Stimulated activated naive B cell treated with anti-CD40 and anti-IgM and Interleukin-4, amounts not matched to agents 10 μg/mL and 1 μg/mL and 100 μg/mL, for 72 hours (primary cell): ENCODE data around the gene GAGE12J.
"Not testable (repeated sequence)": the region's sequence is repeated elsewhere in the genome, so short reads cannot be mapped to it uniquely, and the experiment has no call there.

ENCODE experiments used
- ATAC-seq, 2 donors: fragments of 150-1000 bp; cut with Tn5 transposase; replicated peaks; 2 replicates each; pipeline ENCODE4 v1.10.0; 2021; ENCODE audit warnings: moderate library complexity in 1 of 2
- DNase-seq: peaks from one replicate; pipeline ENCODE4 v3.0.0; 2021
- H3K27ac Mint-ChIP-seq: one replicate; pipeline ENCODE4 v1.8.0; 2022; ENCODE audit warnings: mild to moderate bottlenecking, mixed read lengths
- H3K27me3 Mint-ChIP-seq, 2 donors: one replicate each; pipeline ENCODE4 v1.8.0; 2022; ENCODE audit warnings: mixed read lengths in 2 of 2
- H3K36me3 Mint-ChIP-seq, 2 donors: one replicate each; pipeline ENCODE4 v1.8.0; 2022; ENCODE audit warnings: mixed read lengths in 2 of 2, mild to moderate bottlenecking in 1 of 2
- H3K4me1 Mint-ChIP-seq, 2 donors: one replicate each; pipeline ENCODE4 v1.8.0; 2022; ENCODE audit warnings: mixed read lengths in 2 of 2, mild to moderate bottlenecking in 1 of 2
- H3K4me3 Mint-ChIP-seq, 2 donors: one replicate each; pipeline ENCODE4 v1.8.0; 2022; ENCODE audit warnings: mild to moderate bottlenecking in 2 of 2, mixed read lengths in 2 of 2, moderate library complexity in 1 of 2
- H3K9me3 Mint-ChIP-seq, 2 donors: one replicate each; pipeline ENCODE4 v1.8.0; 2022; ENCODE audit warnings: mixed read lengths in 2 of 2, mild to moderate bottlenecking in 1 of 2

Gene GAGE12J

GRCh38 chrX:49321737-49322136 lies at the start of gene GAGE12J:
TSS of gene GAGE12J (plus strand) at chrX:49322037. CDS start at chrX:49323194, 1,157 bp downstream.
- not testable (repeated sequence) for DNase-seq, H3K9me3 Mint-ChIP-seq, H3K4me3 Mint-ChIP-seq, H3K36me3 Mint-ChIP-seq, H3K27ac Mint-ChIP-seq, ATAC-seq, H3K4me1 Mint-ChIP-seq, H3K27me3 Mint-ChIP-seq

DNA sequence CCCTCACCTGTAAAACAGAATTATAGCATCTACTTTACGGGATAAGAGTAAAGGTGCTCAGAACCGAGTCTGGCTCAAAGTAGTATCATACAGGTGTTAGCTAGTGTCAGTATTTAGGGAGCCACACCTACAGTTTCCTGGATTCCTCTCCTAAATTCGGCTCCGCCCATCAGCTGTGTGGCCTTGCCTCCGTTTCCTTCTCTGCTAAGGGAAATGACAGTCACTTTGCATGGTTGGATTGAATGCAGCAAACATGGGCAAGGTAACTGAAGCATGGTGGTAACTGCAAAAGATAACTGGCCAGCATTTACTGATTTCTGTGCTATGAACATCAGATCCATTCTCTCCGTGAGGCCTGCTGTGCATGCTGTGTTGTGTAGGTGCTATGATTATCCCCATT lies 49.4 kb upstream of the GAGE12J start:
- DNase-seq (no peak), ATAC-seq (no peak)
- Mint-ChIP-seq H3K9me3 (no peaks in the 10 kb centered on the region), H3K27ac (peak overlapping the region; percentile 42), H3K4me1 (peaks cover 21 to 46% of the 10 kb centered on the region in 2 donors), H3K27me3 (no peaks in the 10 kb centered on the region), H3K4me3 (no peak overlapping the region), H3K36me3 (peaks cover 15 to 16% of the 10 kb centered on the region in 2 donors)

DNA sequence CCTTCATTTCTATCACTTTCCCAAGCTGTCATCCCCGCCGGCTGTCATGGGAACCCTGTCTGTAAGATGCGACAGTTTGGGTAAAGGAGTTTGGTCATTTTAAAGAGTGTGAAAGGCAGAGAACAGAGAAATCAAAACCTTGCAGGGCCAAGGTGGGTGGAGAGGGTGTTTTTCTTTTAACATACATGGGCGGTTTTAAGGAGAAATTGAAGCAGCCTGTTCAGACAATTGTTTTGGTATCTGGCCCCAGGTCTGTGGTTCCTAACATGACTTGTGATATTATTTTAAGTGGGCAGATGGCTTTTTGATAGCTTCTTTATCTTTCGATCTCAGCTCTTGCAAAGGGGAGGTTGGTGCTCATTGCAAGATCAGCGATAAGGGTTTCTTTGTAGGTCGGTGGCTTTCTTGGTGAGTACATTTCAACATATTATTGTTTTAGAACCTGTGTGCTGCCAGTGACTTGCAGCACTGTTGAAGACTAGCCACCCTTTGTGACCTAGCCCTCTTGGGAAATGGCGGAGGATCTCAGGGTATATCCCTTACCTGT lies 48.6 kb upstream of the GAGE12J start:
- DNase-seq = no peak
- Mint-ChIP-seq H3K27ac (no peak overlapping the region), H3K9me3 (no peaks in the 10 kb centered on the region)

GRCh38 chrX:49276207-49276606 lies 45.6 kb upstream of the GAGE12J start:
- Mint-ChIP-seq H3K27me3 (no peaks in the 10 kb centered on the region), H3K36me3 (peaks cover 10 to 12% of the 10 kb centered on the region in 2 donors), H3K4me3 (no peak overlapping the region), H3K9me3 (no peaks in the 10 kb centered on the region), H3K4me1 (peaks cover 12 to 38% of the 10 kb centered on the region in 2 donors), H3K27ac (no peak overlapping the region)
- no peak for DNase-seq
- ATAC-seq = no peak

More for the DNA sequence above, 48.6 kb upstream of the GAGE12J start:
- no peaks in the 10 kb centered on the region for H3K27me3 Mint-ChIP-seq
- peaks cover 15 to 16% of the 10 kb centered on the region in 2 donors for H3K36me3 Mint-ChIP-seq
- no peak for ATAC-seq
- peaks cover 15 to 46% of the 10 kb centered on the region in 2 donors for H3K4me1 Mint-ChIP-seq
- peak overlapping the region in 1 of 2 donors; percentile 22 for H3K4me3 Mint-ChIP-seq

DNA sequence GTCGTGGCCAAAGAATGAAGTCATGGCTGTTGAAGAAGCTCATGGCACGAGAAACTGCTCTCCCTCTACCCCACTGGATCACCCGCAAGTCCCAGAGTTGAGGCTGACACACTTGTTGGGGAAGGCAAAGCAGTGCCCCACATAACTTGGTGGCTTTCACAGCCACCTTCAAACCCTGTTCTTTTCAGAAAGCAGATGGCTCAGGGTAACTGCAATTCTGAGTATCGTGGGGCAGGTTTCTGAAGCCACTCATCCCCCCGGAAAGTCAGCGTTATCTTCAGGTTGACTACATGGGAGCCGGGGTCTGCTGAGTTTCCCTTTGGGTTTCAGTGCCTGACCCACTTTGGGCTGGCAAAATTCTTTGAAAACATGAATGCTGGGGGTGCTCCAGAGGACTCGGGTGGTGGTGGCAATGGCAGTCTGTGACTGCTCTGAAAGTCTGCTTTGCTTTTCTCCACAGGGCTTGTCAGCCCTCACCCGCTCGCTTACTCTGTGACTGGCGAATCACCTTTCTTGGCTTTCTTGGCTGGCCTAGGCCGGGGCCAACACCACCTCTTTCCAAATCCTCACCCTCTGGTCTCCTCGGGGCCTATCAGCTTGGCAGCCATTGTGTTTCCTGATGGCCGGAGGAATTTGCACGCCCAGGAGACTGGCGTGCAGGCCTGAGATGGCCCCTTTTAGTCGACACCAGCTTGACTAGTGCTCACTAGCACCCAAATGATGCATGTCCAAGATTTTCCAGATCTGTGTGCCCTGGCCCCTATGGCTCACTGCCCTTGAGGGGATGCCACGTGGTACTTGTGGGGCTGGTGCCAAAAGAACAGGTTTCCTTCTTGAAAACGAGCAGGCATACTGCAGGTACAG lies 44.9 kb upstream of the GAGE12J start:
- H3K4me1 Mint-ChIP-seq = peaks cover 10 to 34% of the 10 kb centered on the region in 2 donors
- H3K36me3 Mint-ChIP-seq = peaks cover 7 to 11% of the 10 kb centered on the region in 2 donors
- ATAC-seq (no peak), DNase-seq (no peak)
- no peak overlapping the region for H3K4me3 Mint-ChIP-seq
- H3K27me3 Mint-ChIP-seq = no peaks in the 10 kb centered on the region
- no peaks in the 10 kb centered on the region for H3K9me3 Mint-ChIP-seq
- H3K27ac Mint-ChIP-seq = no peak overlapping the region

GRCh38 chrX:49277535-49277830 lies 44.4 kb upstream of the GAGE12J start:
- H3K36me3 Mint-ChIP-seq = peaks cover 11 to 13% of the 10 kb centered on the region in 2 donors
- peaks cover 9 to 36% of the 10 kb centered on the region in 2 donors for H3K4me1 Mint-ChIP-seq
- H3K9me3 Mint-ChIP-seq = no peaks in the 10 kb centered on the region
- no peak overlapping the region for H3K27ac Mint-ChIP-seq
- DNase-seq (no peak), ATAC-seq (no peak)
- no peak overlapping the region for H3K4me3 Mint-ChIP-seq
- H3K27me3 Mint-ChIP-seq = peaks cover 0 to 1% of the 10 kb centered on the region in 2 donors

- DNase-seq (no peak), ATAC-seq (no peak)
- H3K27me3 Mint-ChIP-seq = peaks cover 0 to 6% of the 10 kb centered on the region in 2 donors
- H3K4me3 Mint-ChIP-seq = no peak overlapping the region
- peak overlapping the region; percentile 4 for H3K27ac Mint-ChIP-seq
- no peaks in the 10 kb centered on the region for H3K9me3 Mint-ChIP-seq
- H3K4me1 Mint-ChIP-seq = peaks cover 5 to 33% of the 10 kb centered on the region in 2 donors
- peaks cover 11 to 15% of the 10 kb centered on the region in 2 donors for H3K36me3 Mint-ChIP-seq
Measured at GRCh38 chrX:49278081-49278480, 43.8 kb upstream of the GAGE12J start.

GRCh38 chrX:49282647-49283011 lies 39.2 kb upstream of the GAGE12J start:
- H3K36me3 Mint-ChIP-seq = peaks cover 2 to 8% of the 10 kb centered on the region in 2 donors
- no peak for DNase-seq
- H3K9me3 Mint-ChIP-seq = no peaks in the 10 kb centered on the region
- H3K27me3 Mint-ChIP-seq = peaks cover 0 to 6% of the 10 kb centered on the region in 2 donors
- no peak overlapping the region for H3K27ac Mint-ChIP-seq
- peaks cover 0 to 10% of the 10 kb centered on the region in 2 donors for H3K4me1 Mint-ChIP-seq
- no peak overlapping the region for H3K4me3 Mint-ChIP-seq
- ATAC-seq = no peak

DNA sequence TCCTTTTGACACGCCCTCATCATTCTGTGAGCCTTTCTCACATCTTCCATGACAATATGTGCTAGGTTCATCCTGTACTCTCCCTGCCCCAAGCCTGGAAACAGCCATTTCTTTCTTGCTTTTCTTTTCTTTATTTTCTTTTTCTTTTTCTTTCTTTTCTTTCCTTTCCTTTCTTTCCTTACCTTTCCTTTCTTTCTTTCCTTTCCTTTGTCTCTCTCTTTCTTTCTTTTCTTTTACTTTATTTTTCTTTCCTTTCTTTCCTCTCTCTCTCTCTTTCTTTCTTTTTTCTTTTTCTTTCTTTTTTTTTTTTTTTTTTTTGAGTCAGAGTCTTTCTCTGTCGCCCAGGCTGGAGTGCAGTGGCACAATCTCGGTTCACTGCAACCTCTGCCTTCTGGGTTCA lies 37.6 kb upstream of the GAGE12J start:
- Mint-ChIP-seq H3K36me3 (peaks cover 2 to 8% of the 10 kb centered on the region in 2 donors), H3K9me3 (no peaks in the 10 kb centered on the region), H3K4me3 (no peak overlapping the region), H3K27me3 (peaks cover 0 to 6% of the 10 kb centered on the region in 2 donors), H3K4me1 (peaks cover 0 to 10% of the 10 kb centered on the region in 2 donors), H3K27ac (no peak overlapping the region)
- DNase-seq (no peak), ATAC-seq (no peak)

DNA sequence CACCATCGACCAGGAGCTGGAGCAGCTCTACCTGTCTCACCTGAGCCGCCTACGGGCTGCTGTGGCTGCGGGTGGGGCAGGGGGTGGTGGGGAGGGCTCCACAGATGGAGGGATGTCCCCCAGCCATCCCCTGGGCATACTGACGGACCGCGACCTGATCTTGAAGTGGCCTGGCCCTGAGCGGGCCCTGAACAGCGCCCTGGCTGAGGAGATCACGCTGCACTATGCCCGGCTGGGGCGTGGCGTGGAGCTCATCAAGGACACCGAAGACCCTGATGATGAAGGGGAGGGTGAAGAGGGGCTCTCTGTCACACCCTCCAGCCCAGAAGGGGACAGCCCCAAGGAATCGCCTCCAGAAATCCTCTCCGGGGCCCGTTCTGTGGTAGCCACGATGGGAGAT lies 35.7 kb upstream of the GAGE12J start:
- peaks cover under 1 to 6% of the 10 kb centered on the region in 2 donors for H3K4me1 Mint-ChIP-seq
- ATAC-seq (no peak), DNase-seq (no peak)
- H3K4me3 Mint-ChIP-seq = no peak overlapping the region
- H3K27ac Mint-ChIP-seq = no peak overlapping the region
- H3K9me3 Mint-ChIP-seq = no peaks in the 10 kb centered on the region
- peaks cover 0 to 8% of the 10 kb centered on the region in 2 donors for H3K27me3 Mint-ChIP-seq
- H3K36me3 Mint-ChIP-seq = peaks cover under 1 to 8% of the 10 kb centered on the region in 2 donors

- no peak for DNase-seq
- Mint-ChIP-seq H3K27me3 (peaks cover 0 to 10% of the 10 kb centered on the region in 2 donors), H3K9me3 (no peaks in the 10 kb centered on the region), H3K27ac (no peak overlapping the region), H3K36me3 (peaks cover 0 to 8% of the 10 kb centered on the region in 2 donors), H3K4me1 (peaks cover 1 to 7% of the 10 kb centered on the region in 2 donors), H3K4me3 (no peak overlapping the region)
- no peak for ATAC-seq
Measured at GRCh38 chrX:49286581-49286980, 35.3 kb upstream of the GAGE12J start.

DNA sequence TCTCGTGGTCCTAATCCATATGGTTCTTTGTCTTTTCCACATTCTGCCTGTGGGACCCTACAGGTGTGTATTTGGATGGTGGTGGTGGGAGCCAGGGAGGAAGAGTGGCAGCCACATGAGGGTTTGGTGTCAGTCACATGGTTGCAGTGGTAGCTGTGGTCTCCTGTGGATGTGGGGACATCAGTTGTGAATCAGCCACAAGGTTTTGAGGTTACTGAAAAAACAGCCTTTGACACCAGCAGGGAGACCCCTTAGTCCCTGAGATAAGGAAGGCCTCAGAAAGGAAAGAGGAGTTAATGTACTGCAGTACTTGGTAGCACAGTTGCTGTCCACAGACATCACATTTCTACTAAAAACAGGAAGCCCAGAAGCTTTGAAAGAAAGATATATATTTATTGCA lies 34.2 kb upstream of the GAGE12J start:
- no peak overlapping the region for H3K27ac Mint-ChIP-seq
- no peaks in the 10 kb centered on the region for H3K9me3 Mint-ChIP-seq
- no peak for DNase-seq
- ATAC-seq = no peak
- H3K27me3 Mint-ChIP-seq = peaks cover 0 to 11% of the 10 kb centered on the region in 2 donors
- H3K4me1 Mint-ChIP-seq = peaks cover 6 to 10% of the 10 kb centered on the region in 2 donors
- H3K4me3 Mint-ChIP-seq = no peak overlapping the region
- H3K36me3 Mint-ChIP-seq = peaks cover 0 to under 1% of the 10 kb centered on the region in 2 donors

DNA sequence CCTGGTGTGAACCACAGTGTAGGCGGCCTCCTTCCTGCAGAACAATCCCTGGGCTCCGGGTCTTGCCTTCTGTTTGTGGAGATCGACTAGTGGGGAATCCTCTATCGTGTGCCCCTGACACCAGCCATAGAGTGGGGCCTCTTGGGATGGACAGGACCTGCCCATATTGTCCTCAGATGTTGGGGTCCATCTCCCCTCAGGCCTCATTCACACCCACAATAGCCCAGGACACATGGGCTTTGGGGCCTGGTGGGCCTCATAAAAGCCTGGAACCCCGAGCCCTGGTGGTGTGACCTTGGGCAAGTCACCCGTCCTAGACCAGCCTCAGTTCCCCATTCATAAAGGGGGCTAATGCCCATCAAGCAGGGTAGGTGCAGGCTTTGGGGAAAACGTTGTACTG lies 31.6 kb upstream of the GAGE12J start:
- DNase-seq (no peak), ATAC-seq (no peak)
- Mint-ChIP-seq H3K4me3 (no peak overlapping the region), H3K27me3 (peaks cover 0 to 8% of the 10 kb centered on the region in 2 donors), H3K36me3 (no peaks in the 10 kb centered on the region), H3K4me1 (peaks cover 6 to 9% of the 10 kb centered on the region in 2 donors), H3K27ac (no peak overlapping the region), H3K9me3 (no peaks in the 10 kb centered on the region)

DNA sequence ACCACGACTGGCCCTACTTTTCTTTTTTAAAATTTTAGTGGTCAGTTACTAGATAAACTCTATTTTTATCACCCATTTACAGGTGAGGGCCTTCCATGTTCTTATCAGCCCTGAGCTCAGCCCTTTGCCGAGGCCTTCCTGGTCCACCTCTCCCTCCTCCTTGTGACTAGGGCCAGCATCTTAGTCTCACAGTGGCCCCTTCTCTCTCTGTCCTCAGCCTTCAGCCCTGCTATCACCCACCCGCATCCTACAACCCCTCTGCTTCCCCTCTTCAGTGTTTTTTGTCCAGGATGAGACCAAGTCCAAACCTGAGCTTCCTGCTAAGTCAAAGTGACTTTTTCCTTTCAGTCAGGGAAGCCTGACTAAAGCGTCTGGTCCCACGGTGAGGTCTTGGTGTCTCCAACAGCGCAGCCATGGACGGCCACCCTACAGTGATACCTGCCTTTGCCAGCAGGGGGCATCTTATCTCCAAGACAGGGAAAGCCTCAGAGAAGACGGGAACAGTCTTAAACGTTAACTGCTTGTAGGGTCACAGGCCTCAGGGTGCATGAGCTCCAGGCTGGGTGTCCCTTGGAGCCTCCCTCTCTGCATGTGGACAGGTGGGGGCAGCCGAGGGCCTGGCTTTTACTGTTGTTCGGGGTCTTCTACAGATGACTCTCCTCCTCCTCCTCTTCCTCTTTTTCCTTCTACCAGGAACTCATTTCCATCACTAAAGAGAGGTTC lies 30.1 kb upstream of the GAGE12J start:
- Mint-ChIP-seq H3K9me3 (no peaks in the 10 kb centered on the region), H3K4me3 (no peak overlapping the region), H3K4me1 (peaks cover 6 to 9% of the 10 kb centered on the region in 2 donors), H3K27ac (peak overlapping the region; percentile 14), H3K27me3 (peaks cover 0 to 8% of the 10 kb centered on the region in 2 donors), H3K36me3 (no peaks in the 10 kb centered on the region)
- ATAC-seq (peak; percentile 75 to 94), DNase-seq (peak; percentile 47)
